Measurements from ENCODE around the gene HOXD3. TPM values are rescaled to one million over a fixed set of nuclear protein-coding genes. Genes with fewer than 3 reads are reported as not detected.

Gene HOXD3
- total and polyA plus RNA-seq, 2 of the 8 experiments (the other 6 are each of a cell fraction or from before 2014, with no cell fraction given): not detected

- Histone ChIP-seq H3K4me1 (replicated peaks in 1 of 4; ENCODE audit: control insufficient read depth in 3 of 4, insufficient read depth in 4 of 4, low read length in 3 of 4) (peaks cover 0 to 12% (median 4%) of the 10 kb centered on the region in 4 experiments), H4K5ac (ENCODE audit: insufficient read length, low read depth, low read length) (no peak overlapping the region), H2BK20ac (ENCODE audit: low read length) (no peak overlapping the region), H3K36me3 (ENCODE audit: control insufficient read depth in 2 of 4, insufficient read depth in 4 of 4, low read length in 3 of 4) (peaks cover 0 to 19% (median 0%) of the 10 kb centered on the region in 4 experiments; a peak in 1 of 8 replicates), H3K27ac (ENCODE audit: low read depth, low read length) (no peak overlapping the region), H2AFZ (ENCODE audit: low read length) (no peak overlapping the region), H2BK15ac (ENCODE audit: low read length) (no peak overlapping the region), H2AK5ac (ENCODE audit: low read depth, low read length) (no peak overlapping the region; the same call in 1 of the 2 replicates), H3K23ac (ENCODE audit: insufficient read length) (no peak overlapping the region), H2BK120ac (replicated peaks; ENCODE audit: low read depth, low read length) (no peak overlapping the region), H2BK5ac (ENCODE audit: low read depth, low read length) (no peak overlapping the region), H4K20me1 (replicated peaks in 1 of 2; ENCODE audit: control insufficient read depth in 1 of 2, insufficient read depth in 2 of 2, low read length in 2 of 2) (peaks cover 7 to 29% of the 10 kb centered on the region in 2 experiments), H3K9me3 (ENCODE audit: insufficient read depth in 2 of 2, low read depth in 1 of 2, low read length in 1 of 2) (no peaks in the 10 kb centered on the region), H3K4me2 (ENCODE audit: insufficient read depth in 1 of 2, low read depth in 2 of 2, low read length in 2 of 2) (no peak overlapping the region), H3K18ac (ENCODE audit: extremely low read depth, low read length) (peak overlapping the region; percentile 32; the same call in 1 of the 2 replicates), H4K8ac (ENCODE audit: extremely low read depth, insufficient read depth, low read length) (no peak overlapping the region), H3K9ac (replicated peaks in 1 of 4; ENCODE audit: extremely low read depth in 1 of 4, low read depth in 3 of 4, low read length in 3 of 4) (no peak overlapping the region), H3K23me2 (ENCODE audit: low read depth, low read length) (peaks cover 3% of the 10 kb centered on the region; the same call in 1 of the 2 replicates), H3K4me3 (ENCODE audit: extremely low read depth in 1 of 4, insufficient read depth in 2 of 4, low read depth in 3 of 4, low read length in 4 of 4) (no peak overlapping the region), H3K79me1 (ENCODE audit: low read depth, low read length) (no peaks in the 10 kb centered on the region), H2BK12ac (ENCODE audit: low read depth, low read length) (no peak overlapping the region), H4K91ac (replicated peaks; ENCODE audit: insufficient read length, low read length) (no peak overlapping the region), H3K4ac (replicated peaks; ENCODE audit: insufficient read length, low read depth, low read length) (no peak overlapping the region), H3K27me3 (replicated peaks in 1 of 4; ENCODE audit: control insufficient read depth in 3 of 4, extremely low read depth in 1 of 4, insufficient read depth in 3 of 4, low read length in 3 of 4) (peaks cover 93 to 100% (median 98%) of the 10 kb centered on the region in 4 experiments), H3K79me2 (ENCODE audit: control insufficient read depth in 1 of 2, insufficient read depth in 2 of 2, low read length in 2 of 2) (no peaks in the 10 kb centered on the region), H3K56ac (replicated peaks; ENCODE audit: insufficient read length, low read depth, low read length) (no peak overlapping the region), H3K14ac (ENCODE audit: insufficient read length) (no peak overlapping the region)
- ChIA-PET CTCF (ENCODE audit: partially characterized antibody) (interaction anchor here (0.7 to 4.5 kb wide), 13 partner anchors 8 to 519 kb away, joined by 3 to 30 read pairs (median 5); partner anchors contain the start of genes HOXD4 and MTX2), POLR2A (ENCODE audit: partially characterized antibody) (no interaction called here)
- TF ChIP-seq EZH2 (IDR thresholded peaks at IDR 0.05; ENCODE audit: low read depth, low read length, severe bottlenecking) (no peak), CBX8 (IDR thresholded peaks at IDR 0.05; ENCODE audit: borderline replicate concordance, low read depth, low read length) (peak; percentile 65; the same call in 1 of the 2 replicates), CREB1 (IDR thresholded peaks at IDR 0.05) (no peak), SUZ12 (IDR thresholded peaks at IDR 0.05; ENCODE audit: low read length) (peak; percentile 12; the same call in 1 of the 2 replicates)
- DNase-seq (ENCODE audit: low read depth in 1 of 2, low spot score in 2 of 2) (peak in 1 of 2 experiments; percentile 29), FAIRE-seq (no peak)
Observed at GRCh38 chr2:176133389-176133788, 23.7 kb upstream of the HOXD3 start.
